A673 (cell line): ENCODE measurements around the gene XIRP2.

Source experiments
- EZH2 ChIP-seq: fragments of 200-600 bp; sonication (generic); IDR thresholded peaks from 2 replicates; pipeline ENCODE4 v1.6.1; 2017; ENCODE audit warnings: borderline replicate concordance, low read depth, mild to moderate bottlenecking, mixed read lengths, antibody characterized with exemption, low read length; ENCODE audit not compliant: poor library complexity, severe bottlenecking
- TF ChIP-seq, protein P1 (sequence below): fragments of 300-800, 200-600 bp; sonication (generic); conservative IDR thresholded peaks from 2 replicates; pipeline ENCODE4 v1.5.1; 2017; ENCODE audit warnings: low read depth, mild to moderate bottlenecking, antibody characterized with exemption, low read length, moderate library complexity, mixed read lengths

DNA sequence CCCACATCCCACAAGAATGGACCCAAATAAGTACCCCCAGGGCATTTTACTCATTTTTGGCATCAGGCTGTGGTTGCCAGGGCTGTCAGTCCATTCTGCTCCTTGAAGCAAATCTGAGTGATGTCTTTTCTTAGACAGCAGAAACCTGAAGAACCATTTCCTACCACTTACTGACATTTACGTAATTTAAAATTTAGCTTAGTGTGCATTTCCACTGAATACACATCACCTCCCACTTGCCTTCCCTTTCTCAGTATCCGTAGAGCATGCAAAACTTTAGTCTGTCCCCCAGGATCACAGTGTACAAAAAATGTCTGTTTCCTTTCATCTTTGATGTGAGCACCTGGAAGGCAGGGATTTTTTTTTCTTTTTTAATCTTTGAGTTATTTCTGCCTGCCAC is 130.3 kb downstream of the XIRP2 start:
- TF ChIP-seq, protein P1, sequence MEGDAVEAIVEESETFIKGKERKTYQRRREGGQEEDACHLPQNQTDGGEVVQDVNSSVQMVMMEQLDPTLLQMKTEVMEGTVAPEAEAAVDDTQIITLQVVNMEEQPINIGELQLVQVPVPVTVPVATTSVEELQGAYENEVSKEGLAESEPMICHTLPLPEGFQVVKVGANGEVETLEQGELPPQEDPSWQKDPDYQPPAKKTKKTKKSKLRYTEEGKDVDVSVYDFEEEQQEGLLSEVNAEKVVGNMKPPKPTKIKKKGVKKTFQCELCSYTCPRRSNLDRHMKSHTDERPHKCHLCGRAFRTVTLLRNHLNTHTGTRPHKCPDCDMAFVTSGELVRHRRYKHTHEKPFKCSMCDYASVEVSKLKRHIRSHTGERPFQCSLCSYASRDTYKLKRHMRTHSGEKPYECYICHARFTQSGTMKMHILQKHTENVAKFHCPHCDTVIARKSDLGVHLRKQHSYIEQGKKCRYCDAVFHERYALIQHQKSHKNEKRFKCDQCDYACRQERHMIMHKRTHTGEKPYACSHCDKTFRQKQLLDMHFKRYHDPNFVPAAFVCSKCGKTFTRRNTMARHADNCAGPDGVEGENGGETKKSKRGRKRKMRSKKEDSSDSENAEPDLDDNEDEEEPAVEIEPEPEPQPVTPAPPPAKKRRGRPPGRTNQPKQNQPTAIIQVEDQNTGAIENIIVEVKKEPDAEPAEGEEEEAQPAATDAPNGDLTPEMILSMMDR, result no peak
- no peak for TF ChIP-seq EZH2
